GM23338 (cell line): ENCODE data around the gene GUCY1A1. TPM values are rescaled to one million over a fixed set of nuclear protein-coding genes. Genes with fewer than 3 reads are reported as not detected.

Experiments
- ATAC-seq: fragments of 200-7000 bp; cut with Tn5 transposase; 3 replicates; pipeline ENCODE4 v1.9.1; 2020
- DNase-seq: peaks from one replicate; pipeline ENCODE4 v3.0.0-alpha.2; 2015; ENCODE audit warnings: low spot score
- H2AFZ ChIP-seq: fragments of 200-600 bp; sonication (generic); 2 replicates; pipeline ENCODE4 v1.8.0; 2016; ENCODE audit warnings: antibody characterized with exemption, mild to moderate bottlenecking, moderate library complexity
- H3F3A ChIP-seq: fragments of 200-600 bp; sonication (generic); replicated peaks from 2 replicates; pipeline ENCODE4 v1.8.0; 2017; ENCODE audit warnings: antibody characterized with exemption, mixed run types, low read depth
- H3K27ac ChIP-seq: fragments of 200-600 bp; sonication (generic); 2 replicates; pipeline ENCODE4 v1.6.1; 2016; ENCODE audit warnings: low read depth
- H3K27me3 ChIP-seq: fragments of 200-600 bp; sonication (generic); 2 replicates; pipeline ENCODE4 v1.8.0; 2016; ENCODE audit warnings: mild to moderate bottlenecking, mixed run types, moderate library complexity; ENCODE audit not compliant: insufficient read depth
- H3K36me3 ChIP-seq: fragments of 200-600 bp; sonication (generic); 2 replicates; pipeline ENCODE4 v1.8.0; 2016; ENCODE audit warnings: mild to moderate bottlenecking; ENCODE audit not compliant: insufficient read depth
- H3K4me1 ChIP-seq: fragments of 200-600 bp; sonication (generic); 2 replicates; pipeline ENCODE4 v1.8.0; 2016; ENCODE audit warnings: mild to moderate bottlenecking, moderate library complexity; ENCODE audit not compliant: insufficient read depth
- H3K4me2 ChIP-seq: fragments of 200-600 bp; sonication (generic); 2 replicates; pipeline ENCODE4 v1.7.1; 2017; ENCODE audit warnings: mixed run types
- H3K4me3 ChIP-seq: fragments of 200-600 bp; sonication (generic); 2 replicates; pipeline ENCODE4 v1.6.1; 2016; ENCODE audit warnings: mixed run types
- H3K79me2 ChIP-seq: fragments of 200-600 bp; sonication (generic); replicated peaks from 2 replicates; pipeline ENCODE4 v1.8.0; 2017; ENCODE audit warnings: mild to moderate bottlenecking; ENCODE audit not compliant: insufficient read depth
- H3K9me2 ChIP-seq: fragments of 200-600 bp; sonication (generic); 2 replicates; pipeline ENCODE4 v1.8.0; 2017; ENCODE audit not compliant: insufficient read depth
- H4K20me1 ChIP-seq: fragments of 200-600 bp; sonication (generic); replicated peaks from 2 replicates; pipeline ENCODE4 v1.8.0; 2017; ENCODE audit warnings: mild to moderate bottlenecking; ENCODE audit not compliant: insufficient read depth
- H3K27ac Mint-ChIP-seq: 2 replicates; pipeline ENCODE4 v1.8.0; 2020; ENCODE audit warnings: inconsistent platforms, mild to moderate bottlenecking, moderate library complexity, mixed read lengths
- H3K27me3 Mint-ChIP-seq: 3 replicates; pipeline ENCODE4 v1.8.0; 2022; ENCODE audit warnings: low read depth, mild to moderate bottlenecking, moderate library complexity, mixed read lengths, inconsistent platforms; ENCODE audit not compliant: insufficient read depth, poor library complexity
- H3K36me3 Mint-ChIP-seq: 3 replicates; pipeline ENCODE4 v1.8.0; 2021; ENCODE audit warnings: low read depth, mild to moderate bottlenecking, inconsistent platforms, moderate library complexity, mixed read lengths
- H3K4me1 Mint-ChIP-seq: 3 replicates; pipeline ENCODE4 v1.8.0; 2020; ENCODE audit warnings: mild to moderate bottlenecking, inconsistent platforms, mixed read lengths
- H3K4me3 Mint-ChIP-seq: 3 replicates; pipeline ENCODE4 v1.8.0; 2021; ENCODE audit warnings: moderate library complexity, mild to moderate bottlenecking, inconsistent platforms, mixed read lengths
- H3K9me3 Mint-ChIP-seq: 3 replicates; pipeline ENCODE4 v1.8.0; 2020; ENCODE audit warnings: moderate library complexity, mild to moderate bottlenecking, inconsistent platforms, mixed read lengths
- CREB1 ChIP-seq: fragments of 250-450 bp; sonication (Bioruptor Pico); IDR thresholded peaks from 2 replicates; pipeline ENCODE4 v1.5.0; 2020; ENCODE audit warnings: low read depth, mild to moderate bottlenecking, moderate library complexity
- CTCF ChIP-seq, 2 experiments: fragments of 200-600 bp in 1 of 2; sonication (generic) in 1 of 2; conservative IDR thresholded peaks; 2 replicates each; pipeline versions ENCODE4 v1.5.1 to v1.6.1; 2016 to 2017; ENCODE audit warnings: antibody characterized with exemption in 2 of 2, low read depth in 2 of 2, mild to moderate bottlenecking in 2 of 2, moderate library complexity in 1 of 2
- ETS1 ChIP-seq: IDR thresholded peaks from 2 replicates; pipeline ENCODE4 v1.6.1; 2016; ENCODE audit warnings: antibody characterized with exemption
- EZH2 ChIP-seq: fragments of 200-600 bp; sonication (generic); IDR thresholded peaks from one replicate; pipeline ENCODE4 v1.8.0; 2017; ENCODE audit warnings: antibody characterized with exemption, mild to moderate bottlenecking, low read depth; ENCODE audit not compliant: unreplicated experiment
- EZH2phosphoT487 ChIP-seq: fragments of 200-600 bp; sonication (generic); IDR thresholded peaks from one replicate; pipeline ENCODE4 v1.8.1; 2018; ENCODE audit warnings: antibody characterized with exemption; ENCODE audit not compliant: unreplicated experiment
- JUNB ChIP-seq: IDR thresholded peaks from one replicate; pipeline ENCODE4 v1.6.1; 2016; ENCODE audit warnings: antibody characterized with exemption; ENCODE audit not compliant: unreplicated experiment
- NANOG ChIP-seq: IDR thresholded peaks from 2 replicates; pipeline ENCODE4 v1.6.1; 2016; ENCODE audit warnings: antibody characterized with exemption, borderline replicate concordance
- POLR2AphosphoS5 ChIP-seq: IDR thresholded peaks from 2 replicates; pipeline ENCODE4 v1.6.1; 2016; ENCODE audit warnings: antibody characterized with exemption, low read depth
- REST ChIP-seq: IDR thresholded peaks from one replicate; pipeline ENCODE4 v1.6.1; 2018; ENCODE audit warnings: antibody characterized with exemption; ENCODE audit not compliant: unreplicated experiment
- STAT1 ChIP-seq: IDR thresholded peaks from one replicate; pipeline ENCODE4 v1.6.1; 2016; ENCODE audit warnings: antibody characterized with exemption; ENCODE audit not compliant: unreplicated experiment
- ZNF114 ChIP-seq: fragments of 250-450 bp; sonication (Bioruptor Pico); IDR thresholded peaks from 2 replicates; pipeline ENCODE4 v1.5.0; 2020; ENCODE audit warnings: mild to moderate bottlenecking, moderate library complexity
- ZNF331 ChIP-seq: fragments of 250-450 bp; sonication (Bioruptor Pico); IDR thresholded peaks from 2 replicates; pipeline ENCODE4 v1.5.0; 2020; ENCODE audit warnings: low read depth, mild to moderate bottlenecking, moderate library complexity
- ZNF462 ChIP-seq: fragments of 250-450 bp; sonication (Bioruptor Pico); IDR thresholded peaks from 2 replicates; pipeline ENCODE4 v1.5.0; 2020; ENCODE audit warnings: mild to moderate bottlenecking, moderate library complexity
- polyA plus RNA-seq: library from polyadenylated mRNA; unstranded; fragments of >200 nt; fragmentation: Nextera tagmentation; extraction: Ambion mirVana; gene quantifications from 2 replicates; pipeline ENCODE4 v1.2.1, GENCODE V29; 2016
- total RNA-seq: library from RNA; depleted of rRNA; stranded (reverse); fragments of >200 nt; shearing (Covaris generic); gene quantifications from 2 replicates; pipeline ENCODE4 v1.2.3, GENCODE V29; 2014

GUCY1A1 gene
- total and polyA plus RNA-seq, 2 experiments from 2014 or later: not detected

GRCh38 chr4:155693015-155693663, 26.5 kb downstream of the GUCY1A1 start:
- Histone ChIP-seq H4K20me1 (no peaks in the 10 kb centered on the region), H3K4me2 (no peak overlapping the region), H2AFZ (no peak overlapping the region), H3K27me3 (no peaks in the 10 kb centered on the region), H3K79me2 (no peaks in the 10 kb centered on the region), H3K4me3 (no peak overlapping the region), H3K27ac (no peak overlapping the region), H3K9me2 (no peaks in the 10 kb centered on the region; the same call in 1 of the 2 replicates), H3K4me1 (no peaks in the 10 kb centered on the region), H3K36me3 (no peaks in the 10 kb centered on the region), H3F3A (no peaks in the 10 kb centered on the region)
- ATAC-seq (no peak), DNase-seq (no peak)
- Mint-ChIP-seq H3K27ac (no peak overlapping the region), H3K4me1 (no peaks in the 10 kb centered on the region), H3K27me3 (no peaks in the 10 kb centered on the region), H3K36me3 (no peaks in the 10 kb centered on the region), H3K4me3 (no peak overlapping the region), H3K9me3 (no peaks in the 10 kb centered on the region)
- no peak for TF ChIP-seq POLR2AphosphoS5
- no peak for TF ChIP-seq JUNB
- TF ChIP-seq STAT1: no peak
- no peak for TF ChIP-seq EZH2
- no peak for TF ChIP-seq EZH2phosphoT487
- TF ChIP-seq REST: no peak
- no peak for TF ChIP-seq ETS1
- TF ChIP-seq NANOG: no peak
- TF ChIP-seq ZNF462 (CRISPR knock-in tag): no peak
- TF ChIP-seq CTCF (conservative IDR thresholded peaks at IDR 0.05; ENCODE audit: low read depth in 2 of 2): no peak
- no peak for TF ChIP-seq ZNF114
- no peak for TF ChIP-seq ZNF331 (CRISPR knock-in tag)
- no peak for TF ChIP-seq CREB1 (CRISPR knock-in tag)
